GM23248 (cell line): Measurements from ENCODE around the gene BRD8.

ENCODE experiments used
- EZH2 ChIP-seq: fragments of 200-600 bp; sonication (generic); IDR thresholded peaks from 2 replicates; pipeline ENCODE4 v1.6.1; 2018; ENCODE audit warnings: antibody characterized with exemption, mild to moderate bottlenecking; ENCODE audit not compliant: insufficient read depth, poor library complexity, severe bottlenecking
- EZH2phosphoT487 ChIP-seq: fragments of 200-600 bp; sonication (generic); IDR thresholded peaks from 2 replicates; pipeline ENCODE4 v1.6.1; 2018; ENCODE audit warnings: antibody characterized with exemption, moderate library complexity, mild to moderate bottlenecking, low read depth; ENCODE audit not compliant: insufficient read depth

GRCh38 chr5:138163721-138164120, 14.7 kb downstream of the BRD8 start:
- no peak for TF ChIP-seq EZH2
- no peak for TF ChIP-seq EZH2phosphoT487
